HG02798 (cell line): ENCODE measurements around the gene ZBP1.

Experiments
- ATAC-seq: cut with Tn5 transposase; IDR thresholded peaks from one replicate; pipeline ENCODE4 v1.9.1; 2021; ENCODE audit warnings: mild to moderate bottlenecking; ENCODE audit not compliant: unreplicated experiment, poor library complexity

Gene ZBP1, protein sequence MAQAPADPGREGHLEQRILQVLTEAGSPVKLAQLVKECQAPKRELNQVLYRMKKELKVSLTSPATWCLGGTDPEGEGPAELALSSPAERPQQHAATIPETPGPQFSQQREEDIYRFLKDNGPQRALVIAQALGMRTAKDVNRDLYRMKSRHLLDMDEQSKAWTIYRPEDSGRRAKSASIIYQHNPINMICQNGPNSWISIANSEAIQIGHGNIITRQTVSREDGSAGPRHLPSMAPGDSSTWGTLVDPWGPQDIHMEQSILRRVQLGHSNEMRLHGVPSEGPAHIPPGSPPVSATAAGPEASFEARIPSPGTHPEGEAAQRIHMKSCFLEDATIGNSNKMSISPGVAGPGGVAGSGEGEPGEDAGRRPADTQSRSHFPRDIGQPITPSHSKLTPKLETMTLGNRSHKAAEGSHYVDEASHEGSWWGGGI

DNA sequence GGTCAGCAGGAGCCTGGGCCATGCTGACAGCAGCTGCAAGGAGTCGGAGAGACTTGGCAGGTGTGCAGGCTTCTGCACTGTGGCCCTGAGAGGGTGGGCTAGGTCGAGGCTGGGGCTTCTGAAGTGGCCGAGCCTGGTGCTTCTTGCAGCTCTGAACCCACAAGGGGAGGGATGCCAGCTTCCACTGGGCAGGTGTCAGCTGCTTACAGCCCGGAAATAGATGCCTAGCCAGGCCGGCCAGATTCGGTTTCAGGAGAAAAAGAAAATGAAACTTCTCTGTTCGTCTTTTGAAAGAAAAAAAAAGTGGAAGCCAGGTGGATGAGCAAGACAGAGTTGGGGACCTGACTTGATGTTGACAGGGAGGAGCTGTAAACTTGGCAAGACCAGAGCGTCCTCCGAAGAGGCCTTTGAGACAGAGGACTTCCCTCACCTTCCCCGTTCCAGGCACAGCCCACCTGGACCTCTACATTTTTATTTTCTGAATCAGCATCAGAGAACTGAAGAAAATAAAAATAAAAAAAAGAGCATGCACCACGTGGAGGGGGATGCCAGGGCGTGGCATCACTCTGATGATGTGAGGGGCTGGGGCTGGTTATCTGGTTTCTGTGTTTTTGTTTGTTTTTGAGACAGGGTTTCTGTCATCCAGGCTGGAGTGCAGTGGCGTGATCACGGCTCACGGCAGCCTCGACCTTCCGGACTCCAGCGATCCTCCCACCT is at the start of gene ZBP1:
TSS of gene ZBP1 (minus strand) at position 153 of the 717 bp plus-strand sequence. CDS start at position 22, 131 bp downstream.
- peak; percentile 75 for ATAC-seq

DNA sequence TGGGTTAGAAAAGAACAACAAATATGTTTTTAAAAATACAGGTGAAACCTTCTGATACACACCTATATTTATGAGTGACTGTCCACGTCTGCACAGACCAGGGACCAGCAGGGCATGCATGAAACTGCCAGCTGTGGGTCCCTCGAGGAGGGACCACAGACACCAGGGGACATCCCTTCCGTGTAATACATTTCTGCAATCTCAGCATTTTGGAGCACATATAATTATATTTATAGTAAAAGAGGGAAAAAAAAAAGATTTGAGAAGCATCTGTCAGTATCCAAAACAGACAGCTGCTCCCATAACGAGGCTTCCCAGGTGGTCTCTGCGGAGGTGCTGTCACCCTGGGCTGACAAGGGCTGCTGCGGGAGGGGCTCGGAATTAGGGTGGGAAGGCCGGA is 49.4 kb upstream of the ZBP1 start:
- no peak for ATAC-seq

DNA sequence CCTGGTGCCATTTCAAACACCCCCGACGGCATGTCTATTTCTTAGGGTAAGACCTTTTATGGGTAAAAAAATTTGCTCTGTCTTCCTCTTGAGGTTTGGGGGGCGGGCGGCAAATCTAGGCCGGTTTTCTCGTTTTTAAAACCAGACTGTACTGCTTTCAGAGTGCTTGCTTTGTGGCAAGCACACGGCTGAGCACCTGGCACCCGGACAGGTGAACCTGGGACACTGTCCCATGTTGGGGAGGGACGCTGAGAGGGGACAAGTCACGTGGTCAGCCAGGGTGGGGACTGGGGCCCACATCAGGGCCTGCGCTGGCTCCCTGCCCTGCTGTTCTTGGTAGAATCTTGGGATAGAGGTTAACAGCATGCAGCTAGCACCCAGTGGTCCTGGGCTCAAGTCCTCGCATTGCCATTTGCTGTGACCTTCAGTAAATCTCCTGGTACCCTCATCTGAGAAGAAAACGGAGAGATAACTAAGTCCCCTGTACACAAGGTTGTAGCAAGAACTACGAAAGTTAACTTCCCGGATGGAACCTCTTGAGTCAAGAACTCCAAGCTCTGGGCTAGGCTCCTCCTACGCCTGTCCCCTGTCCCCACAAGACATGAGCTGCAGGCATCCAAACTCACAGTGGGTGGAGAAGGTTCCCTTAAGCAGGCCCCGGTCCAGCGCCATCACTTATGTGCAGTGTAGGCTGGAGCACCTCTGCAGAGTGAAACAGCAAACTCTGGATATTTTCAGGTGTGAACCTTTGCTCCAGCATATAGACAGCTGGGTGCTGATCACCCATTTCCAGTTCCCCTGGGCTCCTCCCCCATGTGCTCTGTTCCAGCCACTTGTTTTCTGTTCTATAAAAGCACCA is 47.9 kb upstream of the ZBP1 start:
- no peak for ATAC-seq

DNA sequence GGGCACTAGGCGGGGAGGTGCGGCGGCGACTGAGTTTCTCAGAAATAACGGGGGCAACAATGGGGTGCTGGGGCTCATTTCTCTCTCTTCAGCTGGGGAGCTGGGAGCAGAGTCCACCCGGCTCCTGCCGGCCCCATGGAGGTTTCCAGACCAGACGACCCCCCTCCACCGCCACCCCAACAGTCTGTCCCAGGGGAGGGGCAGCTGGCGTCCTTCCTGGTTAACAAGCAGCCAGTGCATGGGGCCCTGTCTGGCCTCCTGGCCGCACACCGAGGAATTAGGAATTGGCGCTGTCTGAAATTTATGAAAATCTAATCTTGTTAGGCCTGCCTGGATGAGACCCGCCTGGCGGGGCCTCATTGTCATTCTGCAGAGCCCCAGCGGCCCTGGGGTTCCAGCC is 47.2 kb upstream of the ZBP1 start:
- no peak for ATAC-seq

DNA sequence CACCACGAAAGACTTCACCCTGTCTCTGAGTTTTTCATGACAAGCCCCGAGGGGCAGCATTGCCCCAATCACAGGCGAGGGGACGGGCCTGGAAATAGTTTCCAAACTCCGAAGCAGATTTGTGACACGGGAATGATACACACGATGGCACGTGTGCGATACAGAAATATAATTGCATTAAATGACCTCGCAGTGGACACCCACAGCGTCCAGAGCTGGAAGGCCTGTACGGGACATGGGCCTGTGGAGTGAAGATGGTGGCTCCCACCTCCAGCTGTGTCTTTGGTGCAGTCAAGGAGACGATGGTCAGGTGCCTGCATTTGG is 46.6 kb upstream of the ZBP1 start:
- no peak for ATAC-seq

DNA sequence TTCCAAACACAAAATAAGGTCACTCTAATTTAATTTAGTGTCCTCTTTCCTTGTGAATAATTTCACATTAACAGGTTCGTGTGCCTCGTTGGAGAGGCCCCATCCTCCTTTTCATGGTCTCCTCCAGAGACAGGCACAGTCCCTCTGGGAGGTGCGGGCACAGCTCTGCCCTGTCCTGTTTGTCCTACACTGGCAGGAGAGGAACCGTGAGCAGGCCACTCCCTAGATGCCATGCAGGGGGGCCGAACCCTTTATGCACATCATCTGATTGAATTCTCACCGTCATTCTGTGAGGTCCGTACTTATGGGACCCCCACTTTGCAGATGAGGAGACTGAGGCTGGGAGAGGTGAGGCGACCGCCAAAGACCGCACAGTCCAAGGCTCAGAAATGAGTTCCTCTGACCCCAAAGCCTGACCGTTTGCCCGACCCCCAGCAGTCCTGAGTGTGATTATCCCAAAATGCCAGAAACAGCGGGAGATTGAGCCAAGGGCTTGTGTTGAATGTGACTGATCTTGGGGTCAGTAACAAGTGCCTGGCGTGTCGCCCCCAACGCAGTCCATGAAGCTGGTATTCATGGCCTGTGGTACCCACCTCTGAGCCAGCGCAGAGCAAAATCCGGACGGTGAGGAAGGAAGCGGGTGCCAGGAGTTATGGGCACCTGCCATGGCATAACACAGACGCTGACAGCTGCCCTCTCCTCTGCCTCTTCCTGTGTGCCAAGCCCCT is 46.0 kb upstream of the ZBP1 start:
- ATAC-seq: no peak

DNA sequence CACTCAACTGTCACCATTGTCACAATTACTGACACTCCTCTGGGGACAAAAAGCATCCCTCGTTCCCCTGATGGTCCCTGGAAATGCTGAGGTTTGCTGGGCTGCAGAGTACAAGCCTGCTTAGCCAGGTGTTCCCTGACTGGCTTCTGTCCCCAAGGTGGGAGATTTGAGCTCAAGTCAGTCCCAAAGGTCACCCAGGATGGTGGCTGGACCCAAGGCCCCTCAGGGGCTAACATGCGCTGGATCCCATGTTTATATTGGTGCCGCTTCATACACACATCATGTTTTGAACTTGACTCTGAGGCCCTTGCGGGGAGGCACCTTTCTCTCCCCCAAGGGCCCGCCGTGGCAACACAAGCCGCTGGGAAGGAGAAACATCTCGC is 45.4 kb upstream of the ZBP1 start:
- ATAC-seq: no peak

DNA sequence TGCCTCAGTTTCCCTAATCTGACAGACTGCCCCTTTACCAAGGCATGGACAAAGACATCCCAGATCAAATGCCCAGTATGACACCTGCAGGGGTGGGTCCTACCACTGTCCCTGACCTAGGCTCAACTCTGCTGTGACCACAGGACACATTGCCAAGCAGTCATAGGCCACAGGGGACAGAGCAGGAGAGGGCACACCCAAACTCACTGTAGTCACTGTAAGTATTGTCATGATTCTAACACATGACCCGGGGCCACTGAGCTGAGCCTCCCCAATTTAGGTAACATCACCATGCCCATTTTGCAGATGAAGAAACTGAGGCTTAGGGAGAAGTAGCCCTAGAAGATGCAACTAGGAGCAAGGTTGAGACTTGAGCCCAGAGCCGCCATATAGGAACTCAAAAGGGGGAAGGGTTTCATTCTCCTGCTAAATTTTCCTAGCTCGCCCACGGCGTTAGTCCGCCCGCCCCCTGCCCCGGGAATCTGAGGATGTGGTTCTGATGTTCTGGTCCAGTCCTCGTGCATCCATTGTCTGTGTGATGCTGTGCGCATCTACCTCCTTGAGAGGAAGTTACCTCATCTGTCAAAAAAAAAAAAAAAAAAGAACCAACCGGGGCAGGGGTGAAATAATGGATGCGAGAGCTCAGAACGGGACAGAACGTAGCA is 44.8 kb upstream of the ZBP1 start:
- no peak for ATAC-seq

DNA sequence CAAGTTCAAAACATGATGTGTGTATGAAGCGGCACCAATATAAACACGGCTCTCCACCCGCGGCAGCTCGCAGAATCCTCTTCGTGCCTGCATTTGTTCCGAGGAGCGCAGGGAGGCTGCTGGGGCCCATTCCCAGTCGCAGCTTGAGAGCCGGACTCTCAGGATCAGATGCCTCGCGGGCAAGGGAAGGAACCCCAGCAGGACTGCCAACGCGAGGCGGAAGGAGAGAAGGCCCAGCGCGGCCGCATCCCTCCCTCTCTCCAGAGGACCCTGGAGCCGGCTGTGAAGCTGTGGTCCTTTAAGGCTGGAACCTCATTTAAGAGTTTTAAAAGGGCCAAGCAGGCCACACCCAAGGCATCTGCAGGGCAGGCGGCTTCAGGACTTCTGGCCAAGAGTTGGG is 44.2 kb upstream of the ZBP1 start:
- no peak for ATAC-seq

DNA sequence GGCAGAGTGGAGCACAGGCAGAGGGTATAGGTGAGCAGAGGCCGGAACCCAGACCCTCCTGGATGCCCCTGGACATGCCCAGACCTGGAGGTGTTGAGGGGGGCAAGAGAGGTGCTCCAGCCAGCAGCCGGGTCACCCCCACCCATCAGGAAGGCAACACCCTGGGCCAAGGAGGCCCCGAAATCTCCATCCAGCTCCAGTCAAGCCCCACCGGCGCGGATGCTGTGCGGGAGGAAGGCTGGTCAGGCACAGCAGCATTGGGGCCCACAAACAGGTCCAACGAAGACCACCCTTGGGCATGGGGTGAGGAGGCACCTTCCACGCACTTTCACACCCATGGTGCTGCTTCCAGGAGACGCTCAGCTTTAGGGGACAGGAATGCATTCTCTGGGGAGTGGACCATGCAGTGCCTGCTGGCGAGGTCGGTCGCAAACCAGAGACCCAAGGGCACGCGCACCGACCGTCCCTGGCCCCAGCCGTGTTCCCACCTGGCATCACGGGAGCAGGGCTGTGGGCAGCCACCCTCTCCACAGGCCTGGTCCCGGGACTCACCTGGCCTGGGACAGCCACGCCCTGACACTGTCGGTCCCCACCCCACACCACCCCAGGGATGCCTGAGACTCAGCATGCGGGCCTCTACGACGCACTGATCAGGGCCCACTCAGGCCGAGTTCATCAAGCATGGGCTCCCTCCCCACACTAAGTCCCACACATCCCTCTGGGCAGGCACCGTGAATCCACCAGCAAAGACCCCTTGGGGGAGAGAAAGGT is 43.6 kb upstream of the ZBP1 start:
- ATAC-seq: no peak

DNA sequence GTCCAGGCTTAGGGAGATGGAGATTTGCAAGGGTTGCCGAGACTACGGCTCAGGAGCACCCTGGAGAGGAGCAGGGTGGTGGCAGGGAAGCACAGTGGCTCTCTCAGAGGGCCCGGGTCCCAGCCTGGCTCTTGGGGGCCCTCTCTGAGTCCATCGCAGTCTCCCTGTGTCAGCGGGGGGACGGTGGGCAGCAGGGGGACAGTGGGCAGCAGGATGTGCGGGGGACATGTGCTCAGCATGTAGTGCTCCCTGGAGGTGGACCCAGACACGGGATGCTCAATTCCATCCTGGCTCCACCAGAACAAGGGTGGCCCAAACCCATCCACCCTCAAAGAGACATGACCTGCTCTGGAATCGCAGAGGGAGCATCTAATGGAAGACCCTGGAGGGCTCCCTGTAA is 43.0 kb upstream of the ZBP1 start:
- no peak for ATAC-seq

DNA sequence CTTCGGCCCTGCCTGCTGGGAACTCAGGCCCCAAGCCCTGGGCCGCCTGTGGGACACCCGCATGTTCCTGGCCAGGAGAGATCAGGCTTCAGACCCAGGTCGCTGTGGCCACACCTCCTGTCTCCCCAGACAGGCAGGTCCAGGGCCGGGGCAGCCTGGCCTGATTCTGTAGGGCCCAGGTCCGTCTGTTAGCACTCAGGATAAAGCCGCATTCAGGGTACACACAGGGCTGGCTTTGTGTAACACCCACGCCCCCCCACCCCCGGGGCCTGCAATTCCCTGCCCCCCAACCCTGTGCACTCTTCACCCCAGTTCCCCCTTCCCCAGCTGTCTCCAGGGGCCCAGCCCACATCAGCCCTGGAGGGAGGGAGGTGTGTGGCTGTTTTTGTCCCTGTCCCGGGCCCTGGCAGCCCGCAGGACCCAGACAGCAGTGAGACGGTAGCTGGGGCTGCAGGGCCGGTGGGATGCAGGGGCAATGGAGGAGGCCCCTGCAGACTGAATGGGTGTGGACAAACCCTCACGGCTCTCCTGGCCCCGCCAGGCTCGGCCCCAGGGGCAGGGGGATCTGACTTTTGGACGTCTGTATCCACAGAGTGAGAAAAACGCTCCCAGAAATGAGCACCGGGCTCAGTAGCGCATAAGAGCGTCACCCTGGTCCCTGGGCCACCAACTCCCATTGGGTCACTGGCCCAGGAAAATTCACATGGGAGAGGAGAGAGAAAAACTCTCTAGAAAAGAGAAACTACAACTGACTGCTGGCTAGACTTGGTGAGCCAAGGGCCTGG is 42.4 kb upstream of the ZBP1 start:
- ATAC-seq: no peak

DNA sequence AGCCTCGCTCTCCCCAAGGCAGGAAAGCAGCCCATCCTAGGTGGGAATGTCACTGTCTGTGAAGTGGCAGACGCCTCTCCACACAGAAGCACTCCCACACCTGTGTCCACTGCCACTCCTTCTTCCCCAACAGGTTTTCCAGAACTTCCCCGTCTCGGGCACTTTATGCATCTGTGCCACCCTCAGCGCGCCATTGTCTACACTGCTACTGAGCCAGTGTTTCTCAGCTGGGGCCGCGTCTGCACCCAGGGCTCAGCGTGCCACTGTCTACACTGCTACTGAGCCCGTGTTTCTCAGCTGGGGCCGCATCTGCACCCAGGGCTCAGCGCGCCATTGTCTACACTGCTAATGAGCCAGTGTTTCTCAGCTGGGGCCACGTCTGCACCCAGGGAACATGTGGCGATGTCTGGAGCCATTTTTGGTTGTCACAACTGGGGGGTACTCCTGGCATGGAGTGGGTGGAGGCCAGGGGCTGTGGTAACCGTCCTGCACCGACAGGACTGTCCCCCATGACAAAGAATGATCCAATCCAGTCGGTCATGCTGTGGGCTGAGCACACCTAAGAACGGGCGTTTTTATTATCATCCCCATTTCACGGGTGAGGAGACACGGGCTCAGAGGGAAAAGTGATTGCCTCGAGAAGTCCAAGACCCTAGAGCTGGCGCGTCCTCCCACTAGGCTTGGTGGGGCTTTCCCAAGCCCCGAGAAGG is 41.7 kb upstream of the ZBP1 start:
- ATAC-seq: no peak

DNA sequence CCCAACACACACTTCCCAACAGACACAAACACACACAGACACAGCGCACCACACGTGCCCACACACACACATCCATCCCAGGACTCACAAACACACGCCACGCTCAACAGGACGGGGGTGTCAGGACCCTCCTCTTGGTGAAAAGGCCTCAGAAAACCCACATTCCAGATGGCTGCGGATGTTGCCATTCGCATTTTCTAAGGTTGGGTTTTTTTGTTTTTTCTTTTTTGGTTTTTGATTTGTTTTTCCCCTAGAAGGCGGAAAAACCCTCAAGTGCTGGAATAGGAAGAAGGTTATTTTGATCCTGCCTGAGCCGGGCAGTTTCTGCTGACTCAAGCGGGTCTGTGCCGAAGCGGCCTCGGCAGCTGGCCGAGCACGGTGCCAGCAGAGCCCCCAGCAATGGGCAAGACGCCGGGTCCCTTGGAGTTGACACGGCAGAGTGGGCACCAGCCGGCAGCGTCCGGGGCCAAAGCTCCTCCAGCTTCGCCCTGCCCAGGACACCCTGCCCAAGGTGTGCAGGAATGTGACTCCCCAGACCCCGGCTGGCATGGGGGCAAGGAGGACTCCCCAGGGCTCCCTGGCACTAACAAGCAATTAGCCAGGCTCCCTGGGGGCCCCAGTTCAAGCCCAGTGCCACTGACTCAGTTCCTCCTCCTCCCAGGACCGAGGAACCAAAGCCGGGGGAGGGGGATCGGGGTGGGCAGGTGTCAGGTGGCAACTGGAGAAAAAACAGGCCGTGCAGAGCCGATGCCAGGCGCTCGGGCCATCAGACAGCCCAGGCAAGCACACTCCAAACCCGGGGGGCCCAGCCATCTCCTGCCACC is 40.9 kb upstream of the ZBP1 start:
- ATAC-seq: no peak

DNA sequence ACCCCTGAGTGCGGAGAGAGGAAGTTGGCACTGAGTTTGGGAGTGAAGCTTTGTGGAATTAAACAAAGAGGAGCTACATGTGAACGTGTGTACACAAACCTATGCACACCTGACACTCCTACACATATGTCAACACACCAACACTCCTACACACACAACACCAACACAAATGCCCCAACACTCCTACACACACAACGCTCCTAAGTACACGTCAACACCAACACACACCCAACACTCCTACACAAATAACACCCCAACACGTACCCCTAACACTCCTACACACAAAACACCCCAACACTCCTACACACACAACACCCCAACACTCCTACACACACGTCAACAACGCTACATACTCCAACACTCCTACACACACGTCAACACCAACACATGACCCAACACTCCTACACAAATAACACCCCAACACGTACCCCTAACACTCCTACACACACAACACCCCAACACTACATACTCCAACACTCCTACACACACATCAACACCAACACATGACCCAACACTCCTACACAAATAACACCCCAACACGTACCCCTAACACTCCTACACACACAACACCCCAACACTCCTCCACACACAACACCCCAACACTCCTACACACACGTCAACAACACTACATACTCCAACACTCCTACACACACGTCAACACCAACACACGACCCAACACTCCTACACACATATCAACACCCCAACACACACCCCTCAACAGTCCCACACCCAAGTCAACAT is 40.1 kb upstream of the ZBP1 start:
- ATAC-seq: no peak

DNA sequence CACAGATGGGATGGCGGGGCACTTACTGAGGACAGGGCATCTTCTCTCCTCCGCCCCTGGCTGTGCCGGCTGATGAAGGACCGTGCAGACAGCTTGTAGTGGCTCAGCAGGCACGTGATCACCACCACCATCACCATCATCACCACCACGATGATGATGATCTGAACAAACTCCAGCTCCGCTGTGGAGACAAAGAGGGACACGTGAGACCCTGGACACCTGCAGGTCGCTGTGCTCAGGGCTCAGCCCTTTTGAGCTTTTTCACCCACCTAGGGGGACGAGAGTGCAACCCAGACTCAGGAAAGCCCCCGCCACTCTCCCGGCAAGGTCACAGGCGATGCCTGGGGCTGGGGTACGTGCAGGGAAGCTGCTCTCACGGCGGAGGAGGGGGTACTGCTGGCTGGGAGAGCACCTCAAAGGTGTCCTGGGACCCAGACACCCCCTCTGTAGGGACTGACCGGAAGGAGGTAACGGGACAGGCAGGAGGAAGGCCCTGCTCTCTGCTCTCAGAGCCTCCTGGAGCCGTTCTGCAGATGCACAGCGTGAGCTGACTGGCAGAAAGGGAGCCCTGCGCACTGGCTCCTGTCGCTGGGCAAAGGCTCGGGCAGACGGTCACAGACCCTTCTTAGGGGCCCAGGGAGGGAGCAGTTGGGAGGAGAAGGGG is 39.4 kb upstream of the ZBP1 start:
- ATAC-seq: no peak
